Fibroblast of villous mesenchyme (primary cell): ENCODE measurements around the gene DTNB. TPM values are rescaled to one million over a fixed set of nuclear protein-coding genes. Genes with fewer than 3 reads are reported as not detected.
"Not testable (repeated sequence)": the region's sequence is repeated elsewhere in the genome, so short reads cannot be mapped to it uniquely, and the experiment has no call there.

ENCODE experiments used
- DNase-seq: peaks from one replicate; pipeline ENCODE4 v3.0.0-alpha.2; 2010; ENCODE audit warnings: low read depth
- H3K4me3 ChIP-seq: 2 replicates; pipeline ENCODE4 v1.5.1; 2011; ENCODE audit warnings: low read depth, mild to moderate bottlenecking, low read length
- total RNA-seq: library from RNA; depleted of rRNA; stranded (reverse); fragments of >200 nt; gene quantifications from 2 replicates; pipeline ENCODE4 v1.2.3, GENCODE V29; 2012
- TF ChIP-seq, protein P1 (sequence below): IDR thresholded peaks from 2 replicates; pipeline ENCODE4 v1.5.1; 2012; ENCODE audit warnings: low read depth, mild to moderate bottlenecking, low read length; ENCODE audit not compliant: insufficient read depth

Gene DTNB
- total RNA-seq, 1 donor = 5.2 TPM

GRCh38 chr2:25669520-25669919 is 3.9 kb downstream of the DTNB start:
- no peak overlapping the region for H3K4me3 ChIP-seq
- DNase-seq = no peak
- TF ChIP-seq, protein P1, sequence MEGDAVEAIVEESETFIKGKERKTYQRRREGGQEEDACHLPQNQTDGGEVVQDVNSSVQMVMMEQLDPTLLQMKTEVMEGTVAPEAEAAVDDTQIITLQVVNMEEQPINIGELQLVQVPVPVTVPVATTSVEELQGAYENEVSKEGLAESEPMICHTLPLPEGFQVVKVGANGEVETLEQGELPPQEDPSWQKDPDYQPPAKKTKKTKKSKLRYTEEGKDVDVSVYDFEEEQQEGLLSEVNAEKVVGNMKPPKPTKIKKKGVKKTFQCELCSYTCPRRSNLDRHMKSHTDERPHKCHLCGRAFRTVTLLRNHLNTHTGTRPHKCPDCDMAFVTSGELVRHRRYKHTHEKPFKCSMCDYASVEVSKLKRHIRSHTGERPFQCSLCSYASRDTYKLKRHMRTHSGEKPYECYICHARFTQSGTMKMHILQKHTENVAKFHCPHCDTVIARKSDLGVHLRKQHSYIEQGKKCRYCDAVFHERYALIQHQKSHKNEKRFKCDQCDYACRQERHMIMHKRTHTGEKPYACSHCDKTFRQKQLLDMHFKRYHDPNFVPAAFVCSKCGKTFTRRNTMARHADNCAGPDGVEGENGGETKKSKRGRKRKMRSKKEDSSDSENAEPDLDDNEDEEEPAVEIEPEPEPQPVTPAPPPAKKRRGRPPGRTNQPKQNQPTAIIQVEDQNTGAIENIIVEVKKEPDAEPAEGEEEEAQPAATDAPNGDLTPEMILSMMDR = no peak

DNA sequence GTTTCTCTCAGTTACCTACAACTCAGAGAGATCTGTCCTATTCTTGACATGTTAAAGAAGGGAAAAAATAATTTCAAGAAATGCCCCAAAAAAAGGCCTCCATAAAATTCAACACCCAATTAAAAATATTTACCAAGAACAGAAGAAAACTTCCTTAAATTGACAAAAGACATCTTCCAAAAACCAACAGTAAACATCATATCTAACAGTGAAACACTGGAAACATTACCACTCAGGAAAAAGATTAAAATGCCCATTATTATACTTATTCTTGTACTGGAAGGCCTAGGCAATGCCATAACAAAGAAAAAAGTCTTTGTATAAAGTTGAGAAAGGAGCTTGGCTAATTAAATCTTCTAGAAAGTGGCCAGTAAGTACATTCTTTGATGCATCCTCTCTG is 7.2 kb downstream of the DTNB start:
- DNase-seq = no peak
- TF ChIP-seq, protein P1 = no peak
- no peak overlapping the region for H3K4me3 ChIP-seq

- DNase-seq, H3K4me3 ChIP-seq: not testable (repeated sequence)
Observed at GRCh38 chr2:25665429-25665828, 7.9 kb downstream of the DTNB start.

GRCh38 chr2:25664965-25665307 is 8.4 kb downstream of the DTNB start:
- no peak overlapping the region for H3K4me3 ChIP-seq
- no peak for DNase-seq
- TF ChIP-seq, protein P1 = no peak

GRCh38 chr2:25664183-25664964 is 9.0 kb downstream of the DTNB start:
- TF ChIP-seq, protein P1 = peak; percentile 70
- peak; percentile 64 for DNase-seq
- no peak overlapping the region for H3K4me3 ChIP-seq

- TF ChIP-seq, protein P1 = no peak
- no peak for DNase-seq
- no peak overlapping the region for H3K4me3 ChIP-seq
Observed at GRCh38 chr2:25655316-25655715, 18.1 kb downstream of the DTNB start.

- TF ChIP-seq, protein P1 = no peak
- no peak overlapping the region for H3K4me3 ChIP-seq
- no peak for DNase-seq
Observed at GRCh38 chr2:25654801-25655200, 18.6 kb downstream of the DTNB start.
